Measurements from ENCODE around the gene PHACTR2.
A peak's percentile ranks its signal among the peaks of the same experiment; 100 is the strongest.
"Not testable (repeated sequence)": the region's sequence is repeated elsewhere in the genome, so short reads cannot be mapped to it uniquely, and the experiment has no call there.

Gene PHACTR2

DNA sequence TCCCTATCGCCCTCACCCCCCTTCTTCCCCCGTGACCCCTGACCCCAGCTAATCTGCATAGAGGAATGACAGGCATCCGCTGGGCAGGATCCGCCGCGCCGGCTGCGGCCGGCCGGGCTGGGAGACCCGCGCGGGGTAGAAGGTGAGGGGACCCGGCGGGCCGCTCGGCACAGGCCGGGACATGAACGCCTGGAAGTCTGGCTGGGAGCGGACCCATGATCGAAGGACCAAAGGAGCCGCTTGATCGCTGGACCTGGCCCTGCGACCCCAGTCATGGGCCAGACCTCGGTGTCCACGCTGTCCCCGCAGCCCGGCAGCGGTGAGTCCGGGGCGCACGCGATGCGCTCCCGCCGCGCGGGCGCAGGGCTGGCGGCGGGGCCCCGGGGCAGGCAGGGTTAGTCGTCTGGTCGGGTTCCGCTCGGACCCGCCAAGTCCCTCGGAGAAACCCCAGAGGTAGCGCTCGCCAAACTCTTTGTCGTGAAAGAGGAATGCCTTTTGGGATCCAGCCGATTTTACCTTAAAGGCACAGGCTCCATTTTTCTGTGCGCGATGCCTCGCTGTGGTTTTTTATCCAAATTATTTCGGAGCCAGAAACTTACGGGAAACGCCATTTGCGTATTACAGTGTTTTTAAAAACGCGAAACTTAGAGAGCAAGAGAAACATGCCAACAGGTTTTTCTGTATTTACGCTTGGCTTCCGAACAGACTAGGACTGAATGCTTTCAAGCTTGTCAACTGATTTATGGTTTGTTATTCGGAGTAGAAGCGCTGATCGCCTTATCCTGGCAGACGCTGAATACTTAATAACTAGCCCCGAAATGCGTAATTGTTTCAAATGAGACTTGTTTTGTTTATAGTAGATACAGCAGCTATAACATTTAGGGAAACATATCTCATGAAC is at the start of gene PHACTR2:
Gene PHACTR2, plus strand, starts transcription at position 75 of the 901 bp plus-strand sequence. Its CDS starts 199 bp downstream, at position 274.
- DNase-seq = peak; percentile 70
- Histone ChIP-seq H3K27ac (peak within 1 kb of the TSS; percentile 74), H3K4me3 (ENCODE audit: low read depth, low read length) (peak within 1 kb of the TSS; percentile 84), H3K9me3 (ENCODE audit: severe bottlenecking) (peaks cover 8% of the 10 kb centered on the region), H3K27me3 (ENCODE audit: insufficient read depth, low read depth, severe bottlenecking) (no peaks in the 10 kb centered on the region), H3K36me3 (no peaks in the 10 kb centered on the region; the same call in 1 of the 2 replicates)
- TF ChIP-seq, protein P1, sequence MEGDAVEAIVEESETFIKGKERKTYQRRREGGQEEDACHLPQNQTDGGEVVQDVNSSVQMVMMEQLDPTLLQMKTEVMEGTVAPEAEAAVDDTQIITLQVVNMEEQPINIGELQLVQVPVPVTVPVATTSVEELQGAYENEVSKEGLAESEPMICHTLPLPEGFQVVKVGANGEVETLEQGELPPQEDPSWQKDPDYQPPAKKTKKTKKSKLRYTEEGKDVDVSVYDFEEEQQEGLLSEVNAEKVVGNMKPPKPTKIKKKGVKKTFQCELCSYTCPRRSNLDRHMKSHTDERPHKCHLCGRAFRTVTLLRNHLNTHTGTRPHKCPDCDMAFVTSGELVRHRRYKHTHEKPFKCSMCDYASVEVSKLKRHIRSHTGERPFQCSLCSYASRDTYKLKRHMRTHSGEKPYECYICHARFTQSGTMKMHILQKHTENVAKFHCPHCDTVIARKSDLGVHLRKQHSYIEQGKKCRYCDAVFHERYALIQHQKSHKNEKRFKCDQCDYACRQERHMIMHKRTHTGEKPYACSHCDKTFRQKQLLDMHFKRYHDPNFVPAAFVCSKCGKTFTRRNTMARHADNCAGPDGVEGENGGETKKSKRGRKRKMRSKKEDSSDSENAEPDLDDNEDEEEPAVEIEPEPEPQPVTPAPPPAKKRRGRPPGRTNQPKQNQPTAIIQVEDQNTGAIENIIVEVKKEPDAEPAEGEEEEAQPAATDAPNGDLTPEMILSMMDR (IDR thresholded peaks at IDR 0.05; ENCODE audit: low read depth, low read length) = no peak

DNA sequence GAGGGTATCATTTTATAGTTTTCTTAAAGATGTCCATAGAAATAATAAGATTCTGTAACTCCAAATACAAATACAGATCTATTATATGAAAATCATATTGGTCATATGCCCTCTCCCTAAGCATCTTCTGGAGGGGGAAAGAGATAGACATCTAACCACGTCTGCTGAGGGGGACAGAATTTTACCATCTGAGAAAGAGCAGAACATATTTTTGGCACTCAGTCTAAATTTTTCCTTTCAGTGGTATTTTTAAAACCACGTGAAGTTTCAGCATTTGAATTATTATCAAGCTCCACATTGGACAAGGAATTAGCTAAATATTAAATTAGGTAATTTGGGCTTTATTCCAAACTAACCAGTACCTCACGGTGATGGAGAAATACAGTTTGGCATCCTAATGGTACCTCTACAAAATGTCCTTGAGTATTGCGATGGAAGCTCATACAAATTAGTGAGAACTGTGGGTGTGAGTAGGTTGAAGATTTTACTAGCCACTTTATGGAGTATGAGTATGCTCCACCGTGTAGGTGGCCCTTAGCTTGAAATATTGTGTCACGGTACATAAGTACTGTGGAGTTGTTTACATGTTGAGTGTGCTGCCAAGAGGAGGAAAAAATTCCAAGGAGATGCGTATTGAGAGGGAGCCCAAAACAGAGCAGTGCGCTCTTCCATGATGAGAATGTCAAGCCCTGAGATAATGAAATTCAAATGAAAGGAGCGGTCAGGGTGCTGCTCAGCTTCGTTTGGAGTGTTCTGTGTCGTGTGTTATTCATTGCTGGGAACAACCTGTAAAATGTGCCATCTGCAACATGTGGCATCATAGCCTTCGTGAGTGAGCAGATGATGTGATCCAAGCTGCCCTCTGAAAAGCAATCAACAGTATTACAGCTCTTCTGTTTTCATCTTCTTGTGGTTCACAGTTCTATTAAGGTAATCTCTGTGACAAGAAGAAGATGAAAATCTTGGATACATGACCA is 48.4 kb upstream of the PHACTR2 start:
- TF ChIP-seq, protein P1 (IDR thresholded peaks at IDR 0.05; ENCODE audit: low read depth, low read length) = no peak
- no peak overlapping the region for H3K4me3 ChIP-seq (ENCODE audit: low read depth, low read length)
- H3K27ac ChIP-seq = no peak overlapping the region
- no peak for DNase-seq
- H3K9me3 ChIP-seq (ENCODE audit: severe bottlenecking) = no peaks in the 10 kb centered on the region
- no peaks in the 10 kb centered on the region for H3K36me3 ChIP-seq
- H3K27me3 ChIP-seq (ENCODE audit: insufficient read depth, low read depth, severe bottlenecking) = no peaks in the 10 kb centered on the region

DNA sequence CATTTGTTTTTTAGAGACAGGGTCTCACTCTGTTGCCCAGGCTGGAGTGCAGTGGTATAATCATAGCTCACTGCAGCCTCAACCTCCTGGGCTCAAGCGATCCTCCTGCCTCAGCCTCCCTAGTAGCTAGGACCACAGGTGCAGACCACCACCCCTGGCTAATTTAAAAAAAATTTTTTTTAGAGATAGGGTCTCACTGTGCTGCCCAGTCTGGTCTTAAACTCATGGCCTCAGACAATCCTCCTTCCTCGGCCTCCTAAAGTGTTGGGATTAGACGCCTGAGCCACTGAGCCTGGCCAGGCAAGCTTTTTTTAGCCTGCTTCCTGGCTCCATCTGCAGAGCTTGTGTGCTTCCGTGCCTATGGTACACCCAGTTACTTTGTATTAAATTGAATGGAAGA is 46.6 kb upstream of the PHACTR2 start:
- H3K27me3 ChIP-seq (ENCODE audit: insufficient read depth, low read depth, severe bottlenecking); H3K27ac ChIP-seq; H3K9me3 ChIP-seq (ENCODE audit: severe bottlenecking); DNase-seq; H3K4me3 ChIP-seq (ENCODE audit: low read depth, low read length); H3K36me3 ChIP-seq: not testable (repeated sequence)

DNA sequence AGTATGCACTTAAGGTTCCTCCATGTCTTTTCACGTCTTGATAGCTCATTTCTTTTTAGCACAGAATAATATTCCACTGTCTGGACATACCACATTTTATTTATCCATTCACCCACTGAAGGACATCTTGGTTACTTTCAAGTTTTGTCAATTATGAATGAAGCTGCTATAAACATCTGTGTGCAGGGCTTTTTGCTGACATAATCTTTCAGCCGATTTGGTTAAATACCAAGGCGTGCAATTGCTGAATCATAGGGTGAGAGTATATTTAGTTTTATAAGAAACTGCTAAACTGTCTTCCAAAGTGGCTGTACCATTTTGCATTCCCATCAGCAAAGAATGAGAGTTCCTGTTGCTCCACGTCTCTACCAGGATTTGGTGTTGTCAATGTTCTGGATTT is 44.9 kb upstream of the PHACTR2 start:
- H3K36me3 ChIP-seq = no peaks in the 10 kb centered on the region
- no peaks in the 10 kb centered on the region for H3K9me3 ChIP-seq (ENCODE audit: severe bottlenecking)
- no peaks in the 10 kb centered on the region for H3K27me3 ChIP-seq (ENCODE audit: insufficient read depth, low read depth, severe bottlenecking)
- H3K27ac ChIP-seq = no peak overlapping the region
- H3K4me3 ChIP-seq (ENCODE audit: low read depth, low read length) = no peak overlapping the region
- DNase-seq = no peak
- TF ChIP-seq, protein P1 (IDR thresholded peaks at IDR 0.05; ENCODE audit: low read depth, low read length) = no peak

DNA sequence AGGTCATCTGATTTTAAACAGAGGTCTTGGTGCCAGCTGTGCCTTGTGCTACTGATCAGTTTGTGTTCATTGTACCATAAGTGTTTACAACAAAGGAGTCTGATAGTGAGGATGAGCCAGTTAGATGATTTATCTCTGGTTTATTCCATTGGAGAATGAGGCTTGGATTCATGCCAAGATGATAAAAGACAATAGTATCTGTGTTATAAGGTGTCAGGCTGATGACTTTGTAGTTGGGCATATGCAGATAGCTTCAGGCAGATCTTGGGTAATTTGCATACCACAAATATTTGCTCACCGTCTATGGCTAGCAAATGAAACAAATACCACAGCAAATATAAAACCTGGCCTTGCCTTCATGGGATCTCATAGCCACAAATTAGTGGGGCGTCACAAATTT is 43.3 kb upstream of the PHACTR2 start:
- DNase-seq = no peak
- H3K27ac ChIP-seq = no peak overlapping the region

More for the DNA sequence above, 43.3 kb upstream of the PHACTR2 start:
- Histone ChIP-seq H3K9me3 (ENCODE audit: severe bottlenecking) (no peaks in the 10 kb centered on the region), H3K27me3 (ENCODE audit: insufficient read depth, low read depth, severe bottlenecking) (no peaks in the 10 kb centered on the region), H3K36me3 (no peaks in the 10 kb centered on the region), H3K4me3 (ENCODE audit: low read depth, low read length) (no peak overlapping the region)
- TF ChIP-seq, protein P1 (IDR thresholded peaks at IDR 0.05; ENCODE audit: low read depth, low read length) = no peak

Data from WERI-Rb-1 (cell line).